K562 (cell line): ENCODE data around the gene MYH11. TPM values are rescaled to one million over a fixed set of nuclear protein-coding genes. Genes with fewer than 3 reads are reported as not detected.
"Not testable (repeated sequence)": the region's sequence is repeated elsewhere in the genome, so short reads cannot be mapped to it uniquely, and the experiment has no call there.

ENCODE experiments used
- ATAC-seq: fragments of 200-7000 bp; cut with Tn5 transposase; 3 replicates; pipeline ENCODE4 v1.9.1; 2020; ENCODE audit warnings: moderate library complexity
- BruUV-seq: library from RNA; stranded (reverse); fragments of 400-500 nt; replicated peaks from 2 replicates; lab custom pipeline; 2021; lab: Mats Ljungman, UMichigan
- CTCF ChIA-PET: fragments of 300-600 bp; formaldehyde crosslinking; extraction: SDS; loops from one replicate; lab custom pipeline; 2021; ENCODE audit warnings: low intra/inter-chr PET ratio; lab: Yijun Ruan, JAX
- POLR2A ChIA-PET: fragments of 300-600, 350-650 bp; sonication (Branson Sonifier 250); formaldehyde crosslinking; extraction: SDS; loops from one replicate; lab custom pipeline; 2021; ENCODE audit warnings: antibody characterized with exemption, inconsistent platforms; lab: Yijun Ruan, JAX
- DNase-seq, 4 experiments: peaks; one replicate each; pipeline versions ENCODE4 v3.0.0 to v3.0.0-alpha.2; 2011 to 2018; ENCODE audit warnings: low spot score in 3 of 4, mixed read lengths in 3 of 4; ENCODE audit errors: extremely low read depth in 1 of 4
- FAIRE-seq: peaks from 2 replicates; lab custom pipeline; 2011; peaks lifted over from hg19 to GRCh38; lab: Jason Lieb, UNC
- H2AFZ ChIP-seq: 2 replicates; pipeline ENCODE4 v1.6.0; 2011; ENCODE audit warnings: low read depth, low read length, control low read depth, inconsistent platforms
- H3K27ac ChIP-seq: fragments of 200-600 bp; 3 replicates; pipeline ENCODE4 v1.8.0; 2011; ENCODE audit warnings: low read depth, mild to moderate bottlenecking, control low read depth, inconsistent platforms, low read length, moderate library complexity, mixed read lengths; ENCODE audit errors: extremely low read depth
- H3K27me3 ChIP-seq, 2 experiments: fragments of 300-600 bp in 1 of 2; 2 replicates in 1 of 2; 3 replicates in 1 of 2; pipeline versions ENCODE4 v1.6.0 to v1.8.0; 2011; ENCODE audit warnings: inconsistent platforms in 2 of 2, low read length in 2 of 2, mild to moderate bottlenecking in 1 of 2, mixed read lengths in 1 of 2, moderate library complexity in 1 of 2; ENCODE audit not compliant: control insufficient read depth in 2 of 2, insufficient read depth in 2 of 2
- H3K36me3 ChIP-seq: fragments of 300-600 bp; 3 replicates; pipeline ENCODE4 v1.8.0; 2011; ENCODE audit warnings: mild to moderate bottlenecking, low read length, inconsistent platforms; ENCODE audit not compliant: control insufficient read depth, insufficient read depth
- H3K4me1 ChIP-seq, 2 experiments: fragments of 200-600 bp in 1 of 2; replicated peaks in 1 of 2; 2 replicates in 1 of 2; 3 replicates in 1 of 2; pipeline versions ENCODE4 v1.5.1 to v1.8.0; 2011; ENCODE audit warnings: inconsistent platforms in 2 of 2, low read length in 2 of 2, mild to moderate bottlenecking in 1 of 2, mixed read lengths in 1 of 2, moderate library complexity in 1 of 2; ENCODE audit not compliant: control insufficient read depth in 2 of 2, insufficient read depth in 2 of 2
- H3K4me2 ChIP-seq: 2 replicates; pipeline ENCODE4 v1.6.1; 2011; ENCODE audit warnings: low read length, control low read depth, inconsistent platforms, mixed read lengths; ENCODE audit not compliant: insufficient read depth
- H3K4me3 ChIP-seq: fragments of 200-600 bp; sonication (generic), shearing (Covaris generic); 2 replicates; pipeline ENCODE4 v1.5.1; 2016; ENCODE audit warnings: control low read depth, inconsistent platforms
- H3K79me2 ChIP-seq: fragments of 200-600 bp; 3 replicates; pipeline ENCODE4 v1.8.0; 2011; ENCODE audit warnings: low read length, inconsistent platforms; ENCODE audit not compliant: control insufficient read depth, insufficient read depth
- H3K9ac ChIP-seq, 2 experiments: 2 replicates each; pipeline versions ENCODE4 v1.6.0 to v1.6.1; 2011; ENCODE audit warnings: low read depth in 2 of 2, low read length in 2 of 2, control low read depth in 1 of 2, inconsistent platforms in 1 of 2, mild to moderate bottlenecking in 1 of 2, mixed read lengths in 1 of 2; ENCODE audit not compliant: insufficient read depth in 1 of 2
- H3K9me1 ChIP-seq: one replicate; pipeline ENCODE4 v1.6.0; 2011; ENCODE audit warnings: inconsistent platforms, mild to moderate bottlenecking, low read length, moderate library complexity; ENCODE audit not compliant: control insufficient read depth, insufficient read depth
- H3K9me3 ChIP-seq: replicated peaks from 2 replicates; pipeline ENCODE4 v1.5.1; 2011; ENCODE audit warnings: low read depth, low read length, inconsistent platforms; ENCODE audit not compliant: control insufficient read depth, insufficient read depth
- H4K20me1 ChIP-seq: replicated peaks from 2 replicates; pipeline ENCODE4 v1.6.1; 2011; ENCODE audit warnings: low read length, inconsistent platforms, mixed read lengths; ENCODE audit not compliant: control insufficient read depth, insufficient read depth
- AFF4 ChIP-seq: sonication (generic); formaldehyde crosslinking; IDR thresholded peaks from 2 replicates; pipeline ENCODE4 v1.8.0; 2023; ENCODE audit warnings: mild to moderate bottlenecking, missing genetic modification reagents
- DNMT1 ChIP-seq: fragments of 450-650 bp; IDR thresholded peaks from 2 replicates; pipeline ENCODE4 v1.6.1; 2016; ENCODE audit warnings: antibody characterized with exemption, mild to moderate bottlenecking
- ETV1 ChIP-seq: fragments of 450-650 bp; conservative IDR thresholded peaks from 2 replicates; pipeline ENCODE4 v1.6.1; 2016; ENCODE audit warnings: missing genetic modification characterization, control low read depth, low read depth, missing compliant biosample characterization
- EZH2 ChIP-seq: IDR thresholded peaks from 2 replicates; pipeline ENCODE4 v1.6.1; 2012; ENCODE audit warnings: low read depth, mild to moderate bottlenecking, inconsistent platforms, low read length, borderline replicate concordance
- HCFC1 ChIP-seq: IDR thresholded peaks from 2 replicates; pipeline ENCODE4 v1.6.1; 2012; ENCODE audit warnings: low read depth, low read length, improper control_type of control experiment
- OTX1 ChIP-seq: fragments of 450-650 bp; formaldehyde crosslinking; IDR thresholded peaks from 2 replicates; pipeline ENCODE4 v1.4.0; 2022; ENCODE audit warnings: mild to moderate bottlenecking
- RFX1 ChIP-seq: fragments of 450-650 bp; IDR thresholded peaks from 2 replicates; pipeline ENCODE4 v1.6.1; 2016; ENCODE audit warnings: mild to moderate bottlenecking, moderate library complexity
- ZBTB33 ChIP-seq: sonication (generic); formaldehyde crosslinking; IDR thresholded peaks from 2 replicates; pipeline ENCODE4 v1.8.1; 2023; ENCODE audit warnings: mild to moderate bottlenecking, missing genetic modification reagents
- ZNF408 ChIP-seq: fragments of 250-450 bp; sonication (Bioruptor Pico); IDR thresholded peaks from 2 replicates; pipeline ENCODE4 v1.4.0; 2020; ENCODE audit warnings: low read depth, mild to moderate bottlenecking, moderate library complexity
- ZNF436 ChIP-seq: fragments of 250-450, 450-650 bp; sonication (Bioruptor Pico); formaldehyde crosslinking; IDR thresholded peaks from 2 replicates; pipeline ENCODE4 v1.7.0; 2020; ENCODE audit warnings: mild to moderate bottlenecking
- WGBS: fragments of 100-300 bp; shearing (Covaris generic); methylation state at CpG from one replicate; pipeline ENCODE4 v1.1.6; 2016; ENCODE audit warnings: low coverage, mixed read lengths; ENCODE audit not compliant: insufficient coverage; ENCODE audit errors: missing lambda C conversion rate; 5-methylcytosine and 5-hydroxymethylcytosine counted together
- in situ Hi-C: fragments of 300-500 bp; cut with MboI; formaldehyde crosslinking; loops from 4 replicates; pipeline ENCODE4 v1.15.0; 2018; ENCODE audit warnings: inconsistent platforms, mixed read lengths
- intact Hi-C: fragments of 100-400 bp; cut with micrococcal nuclease; formaldehyde crosslinking; loops from 2 replicates; pipeline ENCODE4 v1.14.2; 2022
- polyA plus RNA-seq, 8 experiments: library from polyadenylated mRNA; depleted of rRNA in 4 of 8; stranded (reverse) in 5 of 8; unstranded in 3 of 8; fragments of >200 nt; fragmentation: Nextera tagmentation in 2 of 8; fragmentation: Illumina TruSeq in 1 of 8; extraction: Ambion mirVana in 2 of 8; extraction: Trizol in 1 of 8; gene quantifications; 2 replicates each; pipeline versions ENCODE4 v1.2.1 to v1.2.3, GENCODE V29; 2011 to 2014; ENCODE audit warnings: inconsistent platforms in 1 of 8, missing spikeins in 1 of 8
- total RNA-seq, 7 experiments: library from RNA; depleted of rRNA in 6 of 7; stranded (reverse); fragments of >200 nt in 6 of 7; fragmentation: Illumina TruSeq in 2 of 7; extraction: Trizol in 2 of 7; gene quantifications; 2 replicates each; pipeline versions ENCODE4 v1.2.1 to v1.2.3, GENCODE V29; 2011 to 2021; ENCODE audit warnings: low replicate concordance in 1 of 7

MYH11 gene
- total and polyA plus RNA-seq, 9 of the 15 experiments (the other 6 are each of a cell fraction or from before 2014, with no cell fraction given): 0.05 to 0.47 (median 0.08) TPM; not detected in 5

- intact Hi-C loops, H3K79me2 ChIP-seq, H3K9me3 ChIP-seq, H3K27ac ChIP-seq, CTCF ChIA-PET, H4K20me1 ChIP-seq, ATAC-seq, FAIRE-seq, H2AFZ ChIP-seq, H3K27me3 ChIP-seq, DNase-seq, H3K4me1 ChIP-seq, H3K4me3 ChIP-seq, BruUV-seq, H3K4me2 ChIP-seq, in situ Hi-C loops, H3K9me1 ChIP-seq, H3K9ac ChIP-seq: not testable (repeated sequence)
- WGBS: 89% methylated on average over 10 of the region's 10 CpGs
- POLR2A ChIA-PET: interaction anchor here (1.0 to 3.5 kb wide), 3 partner anchors 8 to 113 kb away, joined by 3 to 13 read pairs (median 3); no protein-coding TSS in a partner anchor
- H3K36me3 ChIP-seq: peaks cover 53% of the 10 kb centered on the region; the same call in 2 of the 3 replicates
These were observed 184.7 kb downstream of the MYH11 start for GRCh38 chr16:15672127-15672513.

- ChIA-PET POLR2A (interaction anchor here (1.0 to 3.5 kb wide), 6 partner anchors 9 to 112 kb away, joined by 3 to 14 read pairs (median 4); no protein-coding TSS in a partner anchor), CTCF (no interaction called here)
- no peak for DNase-seq
- Histone ChIP-seq H3K27ac (no peak overlapping the region), H3K27me3 (no peaks in the 10 kb centered on the region), H3K36me3 (peaks cover 54% of the 10 kb centered on the region; the same call in 2 of the 3 replicates), H2AFZ (no peak overlapping the region), H4K20me1 (no peaks in the 10 kb centered on the region), H3K9me1 (no peaks in the 10 kb centered on the region), H3K79me2 (no peaks in the 10 kb centered on the region), H3K4me3 (no peak overlapping the region), H3K4me1 (no peaks in the 10 kb centered on the region), H3K4me2 (no peak overlapping the region), H3K9ac (no peak overlapping the region), H3K9me3 (no peaks in the 10 kb centered on the region)
- ATAC-seq: no peak
- 88% methylated on average over 8 of the region's 8 CpGs for WGBS
- no TSS peak for BruUV-seq
- intact Hi-C loops: no loop called here
- no peak for FAIRE-seq
- in situ Hi-C loops: no loop called here
- no peak for TF ChIP-seq DNMT1
- TF ChIP-seq OTX1 (CRISPR knock-in tag): no peak
- no peak for TF ChIP-seq ETV1 (tag)
- no peak for TF ChIP-seq ZBTB33 (CRISPR knock-in tag)
- no peak for TF ChIP-seq AFF4 (CRISPR knock-in tag)
- no peak for TF ChIP-seq RFX1
- no peak for TF ChIP-seq EZH2
- no peak for TF ChIP-seq ZNF436 (CRISPR knock-in tag)
- TF ChIP-seq HCFC1: no peak
- no peak for TF ChIP-seq ZNF408 (CRISPR knock-in tag)
These were observed 185.2 kb downstream of the MYH11 start for GRCh38 chr16:15671530-15672117.
